Lower leg skin (tissue), 3 donors: Measurements from ENCODE around the gene MTMR2.

Experiments used
- POLR2A ChIP-seq, 2 donors: fragments of 450-650 bp; IDR thresholded peaks; one replicate each; pipeline ENCODE4 v1.6.1; 2016 to 2017; ENCODE audit warnings: antibody characterized with exemption in 2 of 2, mild to moderate bottlenecking in 1 of 2, moderate library complexity in 1 of 2
- TF ChIP-seq, protein P1 (sequence below), 3 donors: fragments of 450-650 bp; IDR thresholded peaks; one replicate each; pipeline ENCODE4 v1.5.1; 2016; ENCODE audit warnings: antibody characterized with exemption in 3 of 3, mild to moderate bottlenecking in 3 of 3, moderate library complexity in 2 of 3

DNA sequence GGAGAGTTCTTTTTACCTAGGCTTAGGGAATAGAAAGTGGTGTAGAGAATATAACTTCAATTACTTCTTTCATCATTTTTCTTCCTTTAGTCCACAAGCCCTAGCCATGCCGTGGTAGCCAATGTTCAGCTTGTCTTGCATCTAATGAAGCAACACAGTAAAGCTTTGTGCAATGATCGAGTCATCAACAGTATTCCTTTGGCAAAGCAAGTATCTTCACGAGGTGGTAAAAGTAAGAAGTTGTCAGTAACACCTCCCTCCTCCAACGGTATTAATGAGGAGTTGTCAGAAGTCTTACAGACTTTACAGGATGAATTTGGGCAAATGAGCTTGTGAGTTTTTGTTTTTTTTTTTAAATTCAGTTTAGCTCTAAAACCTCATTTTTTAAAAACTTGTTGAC lies 96.2 kb downstream of the MTMR2 start:
- TF ChIP-seq, protein P1, sequence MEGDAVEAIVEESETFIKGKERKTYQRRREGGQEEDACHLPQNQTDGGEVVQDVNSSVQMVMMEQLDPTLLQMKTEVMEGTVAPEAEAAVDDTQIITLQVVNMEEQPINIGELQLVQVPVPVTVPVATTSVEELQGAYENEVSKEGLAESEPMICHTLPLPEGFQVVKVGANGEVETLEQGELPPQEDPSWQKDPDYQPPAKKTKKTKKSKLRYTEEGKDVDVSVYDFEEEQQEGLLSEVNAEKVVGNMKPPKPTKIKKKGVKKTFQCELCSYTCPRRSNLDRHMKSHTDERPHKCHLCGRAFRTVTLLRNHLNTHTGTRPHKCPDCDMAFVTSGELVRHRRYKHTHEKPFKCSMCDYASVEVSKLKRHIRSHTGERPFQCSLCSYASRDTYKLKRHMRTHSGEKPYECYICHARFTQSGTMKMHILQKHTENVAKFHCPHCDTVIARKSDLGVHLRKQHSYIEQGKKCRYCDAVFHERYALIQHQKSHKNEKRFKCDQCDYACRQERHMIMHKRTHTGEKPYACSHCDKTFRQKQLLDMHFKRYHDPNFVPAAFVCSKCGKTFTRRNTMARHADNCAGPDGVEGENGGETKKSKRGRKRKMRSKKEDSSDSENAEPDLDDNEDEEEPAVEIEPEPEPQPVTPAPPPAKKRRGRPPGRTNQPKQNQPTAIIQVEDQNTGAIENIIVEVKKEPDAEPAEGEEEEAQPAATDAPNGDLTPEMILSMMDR (IDR thresholded peaks at IDR 0.05): no peak
- no peak for TF ChIP-seq POLR2A (IDR thresholded peaks at IDR 0.05)
